B cell (primary cell): ENCODE data around the gene IFI27L2. TPM values are rescaled to one million over a fixed set of nuclear protein-coding genes. Genes with fewer than 3 reads are reported as not detected.

Experiments
- ATAC-seq: fragments of 200-7000 bp; cut with Tn5 transposase; one replicate; pipeline ENCODE4 v1.10.0; 2021; ENCODE audit warnings: low read depth, mild to moderate bottlenecking, moderate number of reproducible peaks, moderate library complexity
- CTCF ChIA-PET: fragments of 350-600 bp; sonication (Branson Sonifier 250); formaldehyde crosslinking; loops from one replicate; lab custom pipeline; 2021; ENCODE audit warnings: antibody characterized with exemption, inconsistent platforms; lab: Charles Lee
- POLR2A ChIA-PET: fragments of 350-600 bp; sonication (Branson Sonifier 250); formaldehyde crosslinking; loops from one replicate; lab custom pipeline; 2021; ENCODE audit warnings: antibody characterized with exemption; lab: Charles Lee
- DNase-seq: peaks from one replicate; pipeline ENCODE4 v3.0.0; 2013
- H2AFZ ChIP-seq: 2 replicates; pipeline ENCODE4 v1.6.1; 2012; ENCODE audit warnings: mild to moderate bottlenecking, low read depth, low read length; ENCODE audit not compliant: insufficient read depth, poor library complexity, severe bottlenecking
- H3K27ac ChIP-seq, 2 donors: 1 replicate in 1 of 2; 2 replicates in 1 of 2; pipeline ENCODE4 v1.5.1; 2012 to 2013; ENCODE audit warnings: low read length in 2 of 2, mild to moderate bottlenecking in 2 of 2, moderate library complexity in 1 of 2
- H3K27me3 ChIP-seq, 4 experiments: fragments of 200-600 bp in 1 of 4; sonication (generic) in 1 of 4; replicated peaks in 1 of 4; 1 replicate in 2 of 4; 2 replicates in 2 of 4; pipeline versions ENCODE4 v1.6.1 to v1.7.0; 2013 to 2016; ENCODE audit warnings: low read length in 3 of 4, mild to moderate bottlenecking in 2 of 4, mixed read lengths in 1 of 4, moderate library complexity in 1 of 4; ENCODE audit not compliant: insufficient read depth in 4 of 4, control insufficient read depth in 3 of 4; ENCODE audit errors: control extremely low read depth in 1 of 4
- H3K36me3 ChIP-seq, 2 experiments: replicated peaks in 1 of 2; 1 replicate in 1 of 2; 2 replicates in 1 of 2; pipeline versions ENCODE4 v1.6.1 to v1.7.1; 2013; ENCODE audit warnings: low read length in 1 of 2; ENCODE audit not compliant: insufficient read depth in 2 of 2, control insufficient read depth in 1 of 2; ENCODE audit errors: control extremely low read depth in 1 of 2, extremely low read depth in 1 of 2
- H3K4me1 ChIP-seq, 2 donors: fragments of 200-600 bp in 1 of 2; sonication (generic) in 1 of 2; 1 replicate in 1 of 2; 2 replicates in 1 of 2; pipeline versions ENCODE4 v1.5.1 to v1.6.1; 2013 to 2017; ENCODE audit warnings: low read length in 2 of 2; ENCODE audit not compliant: control insufficient read depth in 2 of 2, insufficient read depth in 2 of 2
- H3K4me2 ChIP-seq: replicated peaks from 2 replicates; pipeline ENCODE3; 2012; ENCODE audit warnings: mild to moderate bottlenecking, low read depth, low read length; ENCODE audit not compliant: poor library complexity, severe bottlenecking
- H3K4me3 ChIP-seq, 5 experiments: fragments of 200-600 bp in 1 of 5; sonication (generic) in 1 of 5; 1 replicate in 3 of 5; 2 replicates in 2 of 5; pipeline versions ENCODE4 v1.5.1 to v1.7.0; 2011 to 2016; ENCODE audit warnings: low read length in 4 of 5, mild to moderate bottlenecking in 4 of 5, low read depth in 2 of 5, control low read depth in 1 of 5, moderate library complexity in 1 of 5; ENCODE audit not compliant: insufficient read depth in 1 of 5; ENCODE audit errors: control extremely low read depth in 1 of 5, extremely low read depth in 1 of 5
- H3K79me2 ChIP-seq: fragments of 200-600 bp; sonication (generic); one replicate; pipeline ENCODE4 v1.6.0; 2016; ENCODE audit warnings: low read length; ENCODE audit not compliant: control insufficient read depth, insufficient read depth
- H3K9ac ChIP-seq: fragments of 200-600 bp; sonication (generic); 2 replicates; pipeline ENCODE4 v1.6.1; 2017; ENCODE audit warnings: mild to moderate bottlenecking, low read length, moderate library complexity
- H3K9me3 ChIP-seq, 3 donors: one replicate each; pipeline versions ENCODE4 v1.6.1 to v1.7.1; 2013; ENCODE audit warnings: low read length in 2 of 3; ENCODE audit not compliant: control insufficient read depth in 2 of 3, insufficient read depth in 1 of 3; ENCODE audit errors: control extremely low read depth in 1 of 3
- H4K20me1 ChIP-seq: 2 replicates; pipeline ENCODE4 v1.6.0; 2012; ENCODE audit warnings: mild to moderate bottlenecking, low read length; ENCODE audit not compliant: insufficient read depth, control insufficient read depth, poor library complexity, severe bottlenecking
- H3K27ac Mint-ChIP-seq: one replicate; pipeline ENCODE4 v1.8.0; 2021; ENCODE audit warnings: mixed read lengths
- H3K27me3 Mint-ChIP-seq: one replicate; pipeline ENCODE4 v1.8.0; 2021; ENCODE audit warnings: mixed read lengths
- H3K4me1 Mint-ChIP-seq: one replicate; pipeline ENCODE4 v1.8.0; 2021; ENCODE audit warnings: mixed read lengths
- H3K4me3 Mint-ChIP-seq: one replicate; pipeline ENCODE4 v1.8.0; 2021; ENCODE audit warnings: mixed read lengths
- H3K9me3 Mint-ChIP-seq: one replicate; pipeline ENCODE4 v1.8.0; 2022; ENCODE audit warnings: mixed read lengths; ENCODE audit not compliant: insufficient read depth
- EZH2 ChIP-seq: IDR thresholded peaks from 2 replicates; pipeline ENCODE4 v1.6.1; 2012; ENCODE audit warnings: borderline replicate concordance, low read depth, mild to moderate bottlenecking, moderate library complexity, low read length; ENCODE audit not compliant: insufficient read depth, poor library complexity, severe bottlenecking
- WGBS: methylation state at CpG from one replicate; pipeline ENCODE4 v1.1.5; 2013; ENCODE audit warnings: missing lambda C conversion rate; ENCODE audit not compliant: insufficient coverage; 5-methylcytosine and 5-hydroxymethylcytosine counted together
- intact Hi-C: fragments of 100-400 bp; cut with micrococcal nuclease; formaldehyde crosslinking; loops from one replicate; pipeline ENCODE4 v1.10.0; 2022
- polyA plus RNA-seq: library from polyadenylated mRNA; depleted of rRNA; stranded (reverse); fragments of >200 nt; gene quantifications from 2 replicates; pipeline ENCODE4 v1.2.3, GENCODE V29; 2012
- total RNA-seq, 2 donors: library from RNA; stranded (reverse); fragments of 120-200 nt in 1 of 2; gene quantifications; 1 replicate in 1 of 2; 2 replicates in 1 of 2; pipeline versions ENCODE4 v1.2.3 to v1.2.4, GENCODE V29; 2013 to 2022
- TF ChIP-seq, protein P1 (sequence below): fragments of 200-600 bp; IDR thresholded peaks from one replicate; pipeline ENCODE4 v1.8.0; 2022; ENCODE audit warnings: antibody characterized with exemption, mild to moderate bottlenecking

IFI27L2 gene
- total and polyA plus RNA-seq, 2 donors (not counting 1 experiment from before 2014, with no cell fraction given) = 30.2 to 57.4 TPM

- H3K27ac ChIP-seq = no peak overlapping the region
- Mint-ChIP-seq H3K4me1 (no peaks in the 10 kb centered on the region), H3K4me3 (no peak overlapping the region), H3K9me3 (no peaks in the 10 kb centered on the region), H3K27me3 (no peaks in the 10 kb centered on the region), H3K27ac (no peak overlapping the region)
- no peak for TF ChIP-seq EZH2
- TF ChIP-seq, protein P1, sequence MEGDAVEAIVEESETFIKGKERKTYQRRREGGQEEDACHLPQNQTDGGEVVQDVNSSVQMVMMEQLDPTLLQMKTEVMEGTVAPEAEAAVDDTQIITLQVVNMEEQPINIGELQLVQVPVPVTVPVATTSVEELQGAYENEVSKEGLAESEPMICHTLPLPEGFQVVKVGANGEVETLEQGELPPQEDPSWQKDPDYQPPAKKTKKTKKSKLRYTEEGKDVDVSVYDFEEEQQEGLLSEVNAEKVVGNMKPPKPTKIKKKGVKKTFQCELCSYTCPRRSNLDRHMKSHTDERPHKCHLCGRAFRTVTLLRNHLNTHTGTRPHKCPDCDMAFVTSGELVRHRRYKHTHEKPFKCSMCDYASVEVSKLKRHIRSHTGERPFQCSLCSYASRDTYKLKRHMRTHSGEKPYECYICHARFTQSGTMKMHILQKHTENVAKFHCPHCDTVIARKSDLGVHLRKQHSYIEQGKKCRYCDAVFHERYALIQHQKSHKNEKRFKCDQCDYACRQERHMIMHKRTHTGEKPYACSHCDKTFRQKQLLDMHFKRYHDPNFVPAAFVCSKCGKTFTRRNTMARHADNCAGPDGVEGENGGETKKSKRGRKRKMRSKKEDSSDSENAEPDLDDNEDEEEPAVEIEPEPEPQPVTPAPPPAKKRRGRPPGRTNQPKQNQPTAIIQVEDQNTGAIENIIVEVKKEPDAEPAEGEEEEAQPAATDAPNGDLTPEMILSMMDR = no peak
- POLR2A ChIA-PET = no interaction called here
- DNase-seq = no peak
- H3K9ac ChIP-seq = no peak overlapping the region
- no peak for ATAC-seq
- H3K4me3 ChIP-seq = no peak overlapping the region
- no peaks in the 10 kb centered on the region for H4K20me1 ChIP-seq
- no peaks in the 10 kb centered on the region for H3K9me3 ChIP-seq
- intact Hi-C loops = no loop called here
- 90% methylated on average over 2 of the region's 4 CpGs for WGBS
- no peaks in the 10 kb centered on the region for H3K79me2 ChIP-seq
- H3K36me3 ChIP-seq = no peaks in the 10 kb centered on the region
- no peak overlapping the region for H3K4me2 ChIP-seq
- H3K4me1 ChIP-seq = no peaks in the 10 kb centered on the region
- no peaks in the 10 kb centered on the region for H3K27me3 ChIP-seq
- CTCF ChIA-PET = interaction anchor here (1.6 kb wide), 1 partner anchor 42 kb away, joined by 4 read pairs; no protein-coding TSS in a partner anchor
- H2AFZ ChIP-seq = no peak overlapping the region
These were observed 32.3 kb downstream of the IFI27L2 start for GRCh38 chr14:94097091-94097490.

GRCh38 chr14:94093418-94093817, 36.0 kb downstream of the IFI27L2 start:
- no peaks in the 10 kb centered on the region for H3K27me3 ChIP-seq
- H3K27ac Mint-ChIP-seq = no peak overlapping the region
- H3K9ac ChIP-seq = no peak overlapping the region
- no peak overlapping the region for H3K4me2 ChIP-seq
- no peak for TF ChIP-seq EZH2
- TF ChIP-seq, protein P1 = no peak
- no peaks in the 10 kb centered on the region for H3K9me3 Mint-ChIP-seq
- intact Hi-C loops = no loop called here
- H3K4me1 Mint-ChIP-seq = no peaks in the 10 kb centered on the region
- no peaks in the 10 kb centered on the region for H3K27me3 Mint-ChIP-seq
- no CpG with 5 or more reads among the region's 2 CpGs for WGBS
- DNase-seq (no peak), ATAC-seq (no peak)
- no peak overlapping the region for H2AFZ ChIP-seq
- no peak overlapping the region for H3K4me3 Mint-ChIP-seq
- H3K9me3 ChIP-seq = no peaks in the 10 kb centered on the region
- H3K36me3 ChIP-seq = no peaks in the 10 kb centered on the region
- H3K79me2 ChIP-seq = no peaks in the 10 kb centered on the region
- ChIA-PET POLR2A (no interaction called here), CTCF (no interaction called here)
- no peaks in the 10 kb centered on the region for H3K4me1 ChIP-seq
- H3K27ac ChIP-seq = no peak overlapping the region
- no peaks in the 10 kb centered on the region for H4K20me1 ChIP-seq
- H3K4me3 ChIP-seq = no peak overlapping the region
